Midbrain (tissue), 1 donor: ENCODE data around the gene PRKAG2.

Experiments used
- DNase-seq: peaks from one replicate; lab custom pipeline; 2025; lab: John Stamatoyannopoulos, UW

The PRKAG2 gene

GRCh38 chr7:151744051-151744580 lies 132.8 kb downstream of the PRKAG2 start:
- DNase-seq = no peak

GRCh38 chr7:151743481-151743983 lies 133.4 kb downstream of the PRKAG2 start:
- DNase-seq = peak; percentile 56

- no peak for DNase-seq
Measured at GRCh38 chr7:151742713-151743480, 134.0 kb downstream of the PRKAG2 start.

- no peak for DNase-seq
Measured at GRCh38 chr7:151741585-151741984, 135.3 kb downstream of the PRKAG2 start.

GRCh38 chr7:151740081-151740851 lies 136.6 kb downstream of the PRKAG2 start:
- DNase-seq = no peak

- DNase-seq = no peak
Measured at GRCh38 chr7:151738925-151739324, 138.0 kb downstream of the PRKAG2 start.

GRCh38 chr7:151736403-151736909 lies 140.5 kb downstream of the PRKAG2 start:
- DNase-seq = no peak

GRCh38 chr7:151735851-151736402 lies 141.0 kb downstream of the PRKAG2 start:
- DNase-seq = no peak

- no peak for DNase-seq
Measured at GRCh38 chr7:151735186-151735850, 141.6 kb downstream of the PRKAG2 start.

- no peak for DNase-seq
Measured at GRCh38 chr7:151732834-151733592, 143.9 kb downstream of the PRKAG2 start.

- no peak for DNase-seq
Measured at GRCh38 chr7:151732292-151732691, 144.6 kb downstream of the PRKAG2 start.

- no peak for DNase-seq
Measured at GRCh38 chr7:151731022-151731441, 145.9 kb downstream of the PRKAG2 start.

- DNase-seq = no peak
Measured at GRCh38 chr7:151730591-151730990, 146.3 kb downstream of the PRKAG2 start.

- DNase-seq = no peak
Measured at GRCh38 chr7:151729521-151729921, 147.4 kb downstream of the PRKAG2 start.

GRCh38 chr7:151728746-151729145 lies 148.2 kb downstream of the PRKAG2 start:
- DNase-seq = no peak

GRCh38 chr7:151728286-151728660 lies 148.6 kb downstream of the PRKAG2 start:
- DNase-seq = no peak

GRCh38 chr7:151727579-151728285 lies 149.2 kb downstream of the PRKAG2 start:
- no peak for DNase-seq

GRCh38 chr7:151726652-151727578 lies 150.0 kb downstream of the PRKAG2 start:
- DNase-seq = no peak
